ENCODE measurements around the gene CHST1. TPM values are rescaled to one million over a fixed set of nuclear protein-coding genes. Genes with fewer than 3 reads are reported as not detected.

CHST1 gene
- total RNA-seq, 1 donor from 2014 or later = not detected

DNA sequence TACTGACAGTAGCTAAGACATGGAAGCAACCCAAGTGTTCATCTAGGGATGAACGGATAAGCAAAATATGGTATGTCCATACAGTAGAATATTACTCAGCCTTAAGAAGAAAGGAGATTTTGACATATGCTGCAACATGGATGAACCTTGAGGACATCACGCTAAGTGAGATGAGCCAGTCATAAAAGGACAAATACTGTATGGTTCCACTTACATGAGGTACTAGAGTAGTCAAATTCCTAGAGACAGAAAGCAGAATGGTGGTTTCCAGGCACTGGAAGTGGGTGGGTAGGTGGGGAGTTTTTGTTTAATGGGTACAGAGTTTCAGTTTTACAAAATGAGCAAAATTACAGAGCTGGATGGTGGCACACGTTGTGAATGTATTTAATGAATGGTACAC is 18.1 kb downstream of the CHST1 start:
- POLR2A ChIA-PET = no interaction called here
- no peaks in the 10 kb centered on the region for H3K36me3 Mint-ChIP-seq (ENCODE audit: low read depth)
- H3K27ac Mint-ChIP-seq = no peak overlapping the region
- H3K27me3 Mint-ChIP-seq = peaks cover 18% of the 10 kb centered on the region
- H3K9me3 Mint-ChIP-seq = no peaks in the 10 kb centered on the region
- no peaks in the 10 kb centered on the region for H3K4me1 Mint-ChIP-seq
- intact Hi-C loops (cut with micrococcal nuclease) = no loop called here
- DNase-seq (no peak), ATAC-seq (ENCODE audit: low read depth) (no peak)
- TF ChIP-seq, protein P1, sequence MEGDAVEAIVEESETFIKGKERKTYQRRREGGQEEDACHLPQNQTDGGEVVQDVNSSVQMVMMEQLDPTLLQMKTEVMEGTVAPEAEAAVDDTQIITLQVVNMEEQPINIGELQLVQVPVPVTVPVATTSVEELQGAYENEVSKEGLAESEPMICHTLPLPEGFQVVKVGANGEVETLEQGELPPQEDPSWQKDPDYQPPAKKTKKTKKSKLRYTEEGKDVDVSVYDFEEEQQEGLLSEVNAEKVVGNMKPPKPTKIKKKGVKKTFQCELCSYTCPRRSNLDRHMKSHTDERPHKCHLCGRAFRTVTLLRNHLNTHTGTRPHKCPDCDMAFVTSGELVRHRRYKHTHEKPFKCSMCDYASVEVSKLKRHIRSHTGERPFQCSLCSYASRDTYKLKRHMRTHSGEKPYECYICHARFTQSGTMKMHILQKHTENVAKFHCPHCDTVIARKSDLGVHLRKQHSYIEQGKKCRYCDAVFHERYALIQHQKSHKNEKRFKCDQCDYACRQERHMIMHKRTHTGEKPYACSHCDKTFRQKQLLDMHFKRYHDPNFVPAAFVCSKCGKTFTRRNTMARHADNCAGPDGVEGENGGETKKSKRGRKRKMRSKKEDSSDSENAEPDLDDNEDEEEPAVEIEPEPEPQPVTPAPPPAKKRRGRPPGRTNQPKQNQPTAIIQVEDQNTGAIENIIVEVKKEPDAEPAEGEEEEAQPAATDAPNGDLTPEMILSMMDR (IDR thresholded peaks at IDR 0.05) = no peak
- no peak overlapping the region for H3K4me3 Mint-ChIP-seq
- CTCF ChIA-PET = interaction anchor here (1.2 kb wide), 1 partner anchor 7 kb away, joined by 3 read pairs; no protein-coding TSS in a partner anchor

DNA sequence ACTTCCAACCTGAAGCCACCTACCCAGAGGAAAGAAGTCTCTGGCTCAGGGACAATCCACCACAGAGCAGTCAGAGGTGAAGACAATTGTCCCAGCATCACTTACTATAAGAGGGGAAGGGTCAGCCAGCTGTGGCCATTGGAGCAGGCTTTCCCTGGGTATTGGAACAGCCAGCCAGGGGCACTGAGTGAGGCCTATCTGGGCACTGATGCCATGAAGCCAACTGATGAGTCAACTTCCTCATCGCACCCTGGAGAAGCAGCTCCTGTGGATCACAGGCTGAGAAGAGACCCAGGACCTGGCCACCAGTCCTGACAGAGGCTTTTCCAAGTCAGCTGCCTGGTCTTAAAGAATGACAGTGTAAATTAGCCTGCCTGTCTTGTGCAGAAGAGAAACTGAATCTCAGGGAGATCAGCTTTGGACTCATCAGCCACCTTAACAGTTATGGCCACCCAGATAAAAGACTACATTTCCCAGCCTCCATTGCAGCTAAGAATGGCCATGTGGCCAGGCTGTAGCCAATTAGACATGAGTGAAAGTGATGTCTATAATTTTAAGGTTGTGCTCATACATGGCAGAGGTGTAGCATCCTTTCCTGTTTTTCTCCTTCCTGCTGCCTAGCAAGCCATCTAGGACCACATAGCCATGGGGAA is 19.0 kb downstream of the CHST1 start:
- intact Hi-C loops (cut with micrococcal nuclease) = no loop called here
- ChIA-PET POLR2A (no interaction called here), CTCF (interaction anchor here (1.2 kb wide), 1 partner anchor 8 kb away, joined by 3 read pairs; no protein-coding TSS in a partner anchor)
- Mint-ChIP-seq H3K36me3 (ENCODE audit: low read depth) (no peaks in the 10 kb centered on the region), H3K9me3 (no peaks in the 10 kb centered on the region), H3K4me1 (no peaks in the 10 kb centered on the region), H3K27ac (no peak overlapping the region), H3K27me3 (peaks cover 19% of the 10 kb centered on the region), H3K4me3 (no peak overlapping the region)
- TF ChIP-seq, protein P1 (IDR thresholded peaks at IDR 0.05) = no peak
- DNase-seq = no peak
- no peak for ATAC-seq (ENCODE audit: low read depth)

DNA sequence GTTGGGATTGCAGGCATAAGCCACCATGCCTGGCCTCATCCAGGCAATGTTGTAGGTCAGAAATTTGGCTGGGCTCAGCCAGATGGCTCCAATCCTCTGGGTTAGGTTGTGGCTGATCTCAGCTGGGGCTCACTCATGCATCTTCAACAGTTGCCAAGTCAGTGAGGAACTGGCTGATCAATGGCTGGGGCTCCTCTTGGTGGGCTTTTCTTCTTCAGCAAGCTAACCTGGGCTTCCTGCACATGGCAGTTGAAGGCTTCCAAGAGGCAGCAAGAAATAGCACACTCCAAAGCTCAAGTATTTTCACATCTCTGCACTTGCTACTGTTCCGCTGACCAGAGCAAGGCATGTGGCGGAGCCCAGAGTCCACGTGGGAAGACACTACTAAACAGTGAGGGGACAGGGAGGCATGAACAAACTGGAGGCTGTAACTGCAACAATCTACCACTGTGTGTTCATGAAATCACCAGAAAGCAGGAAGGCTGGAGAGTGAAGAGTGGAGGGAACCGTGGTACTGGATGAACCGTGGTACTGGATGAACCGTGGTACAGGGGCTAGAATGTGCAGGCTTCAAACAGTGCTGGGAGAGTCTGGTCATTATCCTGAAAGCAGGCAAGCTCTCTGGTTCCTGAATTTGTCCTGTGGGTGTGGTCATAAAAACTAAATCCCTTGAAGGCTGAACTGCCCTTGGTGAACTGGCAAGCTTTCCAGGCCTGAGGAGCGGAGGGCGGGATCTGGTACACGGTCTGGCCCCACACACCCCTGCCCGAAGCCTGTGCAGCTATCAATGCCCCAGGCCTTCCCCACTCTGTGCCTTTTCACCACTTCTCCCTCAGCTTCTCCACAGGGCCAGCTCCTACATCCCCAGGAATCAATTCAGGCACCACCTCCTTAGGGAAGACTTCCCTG is 20.2 kb downstream of the CHST1 start:
- CTCF ChIA-PET = interaction anchor here (1.8 kb wide), 1 partner anchor 9 kb away, joined by 5 read pairs; no protein-coding TSS in a partner anchor
- Mint-ChIP-seq H3K9me3 (no peaks in the 10 kb centered on the region), H3K36me3 (ENCODE audit: low read depth) (no peaks in the 10 kb centered on the region), H3K27me3 (peaks cover 12% of the 10 kb centered on the region), H3K27ac (no peak overlapping the region), H3K4me3 (no peak overlapping the region), H3K4me1 (no peaks in the 10 kb centered on the region)
- DNase-seq = no peak
- POLR2A ChIA-PET = no interaction called here
- ATAC-seq (ENCODE audit: low read depth) = no peak
- TF ChIP-seq, protein P1 (IDR thresholded peaks at IDR 0.05) = no peak
- intact Hi-C loops (cut with micrococcal nuclease) = no loop called here

DNA sequence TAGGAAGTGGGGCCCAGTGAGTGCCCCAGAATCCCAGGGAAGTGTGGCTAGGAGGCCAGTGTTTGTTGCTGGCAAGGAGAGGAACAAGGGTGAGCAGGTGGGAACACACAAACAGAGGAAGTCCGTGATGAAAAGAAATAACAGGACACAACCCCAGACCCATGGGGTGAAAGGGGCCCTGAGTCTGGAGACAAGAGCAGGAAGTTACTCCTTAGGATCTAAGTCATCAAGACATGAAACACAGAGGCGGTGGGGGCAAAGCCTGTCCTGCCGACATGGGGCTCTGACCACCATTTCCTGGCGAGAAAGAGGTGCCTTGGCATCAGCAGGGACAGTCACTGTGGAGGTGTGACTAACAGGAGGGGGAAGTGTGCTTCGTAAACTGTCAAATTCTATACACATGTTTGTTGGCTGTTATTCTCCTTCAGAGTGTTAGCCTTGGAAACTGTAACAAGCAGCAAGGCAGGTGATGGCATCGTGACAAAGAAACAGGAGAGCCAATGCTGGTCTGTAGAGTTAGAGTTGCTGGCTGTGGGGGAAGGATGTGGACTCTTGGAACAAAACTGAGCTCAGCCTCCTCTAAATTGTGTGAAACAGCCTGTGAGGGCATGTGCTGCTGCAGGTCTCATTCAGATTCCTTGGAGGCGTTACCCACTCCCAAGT is 21.7 kb downstream of the CHST1 start:
- POLR2A ChIA-PET = no interaction called here
- no peak for DNase-seq
- Mint-ChIP-seq H3K36me3 (ENCODE audit: low read depth) (no peaks in the 10 kb centered on the region), H3K27me3 (peaks cover 20% of the 10 kb centered on the region), H3K27ac (no peak overlapping the region), H3K4me3 (no peak overlapping the region), H3K9me3 (no peaks in the 10 kb centered on the region), H3K4me1 (no peaks in the 10 kb centered on the region)
- CTCF ChIA-PET = interaction anchor here (1.8 kb wide), 1 partner anchor 11 kb away, joined by 5 read pairs; no protein-coding TSS in a partner anchor
- ATAC-seq (ENCODE audit: low read depth) = no peak
- intact Hi-C loops (cut with micrococcal nuclease) = no loop called here
- TF ChIP-seq, protein P1 (IDR thresholded peaks at IDR 0.05) = no peak

DNA sequence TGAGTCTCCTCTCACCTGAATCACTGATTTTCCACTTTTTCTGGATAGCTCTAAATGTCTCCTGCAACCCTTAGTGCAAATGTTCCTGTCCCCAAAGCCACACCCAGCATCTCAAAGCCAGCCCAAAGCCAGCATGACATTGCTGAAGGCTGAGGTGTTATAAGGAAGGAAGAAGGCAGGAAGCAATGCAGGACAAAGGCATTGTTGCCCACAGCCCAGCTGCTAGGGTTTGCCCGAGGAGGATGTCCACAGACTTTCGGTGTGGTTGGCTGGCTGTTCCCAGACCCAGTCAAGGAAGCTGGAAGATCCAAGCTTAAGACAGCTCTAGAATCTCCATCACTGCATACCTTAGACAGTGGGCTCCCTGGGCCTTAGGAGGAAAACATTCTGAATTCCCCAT is 23.5 kb downstream of the CHST1 start:
- Mint-ChIP-seq H3K36me3 (ENCODE audit: low read depth) (no peaks in the 10 kb centered on the region), H3K27me3 (peaks cover 26% of the 10 kb centered on the region), H3K27ac (no peak overlapping the region), H3K9me3 (no peaks in the 10 kb centered on the region), H3K4me1 (no peaks in the 10 kb centered on the region), H3K4me3 (no peak overlapping the region)
- POLR2A ChIA-PET = no interaction called here
- CTCF ChIA-PET = no interaction called here
- TF ChIP-seq, protein P1 (IDR thresholded peaks at IDR 0.05) = no peak
- intact Hi-C loops (cut with micrococcal nuclease) = no loop called here
- ATAC-seq (ENCODE audit: low read depth) (no peak), DNase-seq (no peak)
